K562 (cell line): ENCODE measurements around the gene GJB4. TPM values are rescaled to one million over a fixed set of nuclear protein-coding genes. Genes with fewer than 3 reads are reported as not detected.

Source experiments
- GATA2 ChIP-seq: sonication (generic); formaldehyde crosslinking; IDR thresholded peaks from 2 replicates; pipeline ENCODE4 v1.4.0; 2020; ENCODE audit warnings: mild to moderate bottlenecking, missing genetic modification reagents
- KDM5B ChIP-seq: fragments of 200-600 bp; sonication (generic); IDR thresholded peaks from 2 replicates; pipeline ENCODE4 v1.6.1; 2012; ENCODE audit warnings: low read depth, mild to moderate bottlenecking, moderate library complexity, low read length, control low read depth, inconsistent platforms; ENCODE audit not compliant: insufficient replicate concordance
- MCM5 ChIP-seq: fragments of 450-650 bp; IDR thresholded peaks from 2 replicates; pipeline ENCODE4 v1.6.1; 2016; ENCODE audit warnings: low read depth
- NFXL1 ChIP-seq: fragments of 450-650 bp; formaldehyde crosslinking; IDR thresholded peaks from 2 replicates; pipeline ENCODE4 v1.4.0; 2021; ENCODE audit warnings: mild to moderate bottlenecking
- RAD21 ChIP-seq, 2 experiments: fragments of 250-450 bp in 1 of 2; fragments of 450-650 bp in 1 of 2; sonication (Bioruptor Pico) in 1 of 2; formaldehyde crosslinking in 1 of 2; IDR thresholded peaks in 1 of 2; conservative IDR thresholded peaks in 1 of 2; 2 replicates each; pipeline versions ENCODE4 v1.4.0 to v1.8.0; 2020 to 2022; ENCODE audit warnings: mild to moderate bottlenecking in 2 of 2, moderate library complexity in 1 of 2
- RB1 ChIP-seq: fragments of 450-650 bp; IDR thresholded peaks from 2 replicates; pipeline ENCODE4 v1.6.1; 2017; ENCODE audit warnings: low read depth, mild to moderate bottlenecking
- STAG1 ChIP-seq: sonication (generic); formaldehyde crosslinking; IDR thresholded peaks from 2 replicates; pipeline ENCODE4 v1.5.0; 2020; ENCODE audit warnings: missing genetic modification reagents, borderline replicate concordance
- STAT5B ChIP-seq: fragments of 250-450 bp; sonication (Bioruptor Pico); IDR thresholded peaks from 2 replicates; pipeline ENCODE4 v1.8.0; 2021; ENCODE audit warnings: mild to moderate bottlenecking, inconsistent platforms
- SUPT5H ChIP-seq: fragments of 450-650 bp; IDR thresholded peaks from 2 replicates; pipeline ENCODE4 v1.6.1; 2016
- ZFP36 ChIP-seq: fragments of 150-350 bp; IDR thresholded peaks from 2 replicates; pipeline ENCODE4 v1.6.1; 2018; ENCODE audit warnings: low read length, low read depth; ENCODE audit not compliant: partially characterized antibody
- ZKSCAN1 ChIP-seq: fragments of 150-350 bp; IDR thresholded peaks from 2 replicates; pipeline ENCODE4 v1.6.1; 2016; ENCODE audit warnings: low read depth, low read length
- ZNF24 ChIP-seq: fragments of 450-650 bp; IDR thresholded peaks from 2 replicates; pipeline ENCODE4 v1.6.1; 2016
- ZNF707 ChIP-seq: fragments of 250-450 bp; sonication (Bioruptor Pico); conservative IDR thresholded peaks from 2 replicates; pipeline ENCODE4 v1.8.0; 2022; ENCODE audit warnings: inconsistent platforms, mild to moderate bottlenecking, moderate library complexity
- polyA plus RNA-seq, 8 experiments: library from polyadenylated mRNA; depleted of rRNA in 4 of 8; stranded (reverse) in 5 of 8; unstranded in 3 of 8; fragments of >200 nt; fragmentation: Nextera tagmentation in 2 of 8; fragmentation: Illumina TruSeq in 1 of 8; extraction: Ambion mirVana in 2 of 8; extraction: Trizol in 1 of 8; gene quantifications; 2 replicates each; pipeline versions ENCODE4 v1.2.1 to v1.2.3, GENCODE V29; 2011 to 2014; ENCODE audit warnings: inconsistent platforms in 1 of 8, missing spikeins in 1 of 8
- total RNA-seq, 7 experiments: library from RNA; depleted of rRNA in 6 of 7; stranded (reverse); fragments of >200 nt in 6 of 7; fragmentation: Illumina TruSeq in 2 of 7; extraction: Trizol in 2 of 7; gene quantifications; 2 replicates each; pipeline versions ENCODE4 v1.2.1 to v1.2.3, GENCODE V29; 2011 to 2021; ENCODE audit warnings: low replicate concordance in 1 of 7
- TF ChIP-seq, protein P1 (sequence below): fragments of 450-650 bp; IDR thresholded peaks from 2 replicates; pipeline ENCODE4 v1.6.1; 2016; ENCODE audit warnings: borderline replicate concordance
- TF ChIP-seq, protein P2 (sequence below): fragments of 450-650 bp; formaldehyde crosslinking; IDR thresholded peaks from 2 replicates; pipeline ENCODE4 v1.4.0; 2020; ENCODE audit warnings: mild to moderate bottlenecking, moderate library complexity
- TF ChIP-seq, protein P3 (sequence below): sonication (generic); formaldehyde crosslinking; IDR thresholded peaks from 2 replicates; pipeline ENCODE4 v1.8.0; 2022; ENCODE audit warnings: missing genetic modification reagents, mild to moderate bottlenecking, moderate library complexity, borderline replicate concordance
- TF ChIP-seq, protein P4 (sequence below), 3 experiments: IDR thresholded peaks in 2 of 3; conservative IDR thresholded peaks in 1 of 3; 2 replicates each; pipeline ENCODE4 v1.5.1; 2011 to 2012; ENCODE audit warnings: low read length in 3 of 3, mild to moderate bottlenecking in 3 of 3, control low read depth in 2 of 3, improper control_type of control experiment in 1 of 3, inconsistent platforms in 1 of 3, low read depth in 1 of 3, mixed read lengths in 1 of 3, moderate library complexity in 1 of 3; ENCODE audit not compliant: insufficient read depth in 2 of 3
- TF ChIP-seq, protein P5 (sequence below): IDR thresholded peaks from 2 replicates; pipeline ENCODE4 v1.6.1; 2011; ENCODE audit warnings: borderline replicate concordance, low read depth, mild to moderate bottlenecking, moderate library complexity, low read length; ENCODE audit not compliant: insufficient read depth, poor library complexity, severe bottlenecking

The GJB4 gene
- total and polyA plus RNA-seq, 9 of the 15 experiments (the other 6 are each of a cell fraction or from before 2014, with no cell fraction given) = 0.03 TPM; not detected in 8

DNA sequence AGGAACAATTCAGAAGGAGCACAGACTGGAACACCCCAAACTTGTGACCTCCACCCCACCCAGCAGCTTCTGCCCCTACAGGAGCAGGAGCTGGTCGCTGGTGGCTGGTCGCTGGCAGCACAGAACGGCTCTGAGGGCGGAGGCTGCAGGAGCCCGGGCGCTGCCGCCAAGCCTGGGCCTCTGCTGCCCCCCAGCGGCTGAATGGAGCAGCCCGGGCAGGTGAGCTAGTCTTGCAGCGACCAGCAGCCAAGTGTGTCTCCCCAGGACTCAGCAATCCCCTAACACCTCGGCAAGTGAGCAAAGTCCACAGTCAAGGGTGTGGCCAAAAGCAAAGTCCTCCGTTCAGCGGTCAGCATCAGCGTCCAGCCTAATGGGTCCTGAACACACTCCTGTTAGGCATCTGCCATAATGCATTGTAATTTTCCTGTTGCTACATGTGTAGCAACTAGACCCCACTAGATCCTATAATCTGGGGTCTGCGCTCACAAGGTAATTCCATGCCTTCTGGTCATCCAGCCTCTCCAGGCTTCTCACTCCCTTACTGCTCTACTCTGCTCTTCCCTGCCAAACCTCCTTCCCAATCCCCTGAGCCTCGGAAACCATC is 16.8 kb upstream of the GJB4 start (continued):
- TF ChIP-seq, protein P1, sequence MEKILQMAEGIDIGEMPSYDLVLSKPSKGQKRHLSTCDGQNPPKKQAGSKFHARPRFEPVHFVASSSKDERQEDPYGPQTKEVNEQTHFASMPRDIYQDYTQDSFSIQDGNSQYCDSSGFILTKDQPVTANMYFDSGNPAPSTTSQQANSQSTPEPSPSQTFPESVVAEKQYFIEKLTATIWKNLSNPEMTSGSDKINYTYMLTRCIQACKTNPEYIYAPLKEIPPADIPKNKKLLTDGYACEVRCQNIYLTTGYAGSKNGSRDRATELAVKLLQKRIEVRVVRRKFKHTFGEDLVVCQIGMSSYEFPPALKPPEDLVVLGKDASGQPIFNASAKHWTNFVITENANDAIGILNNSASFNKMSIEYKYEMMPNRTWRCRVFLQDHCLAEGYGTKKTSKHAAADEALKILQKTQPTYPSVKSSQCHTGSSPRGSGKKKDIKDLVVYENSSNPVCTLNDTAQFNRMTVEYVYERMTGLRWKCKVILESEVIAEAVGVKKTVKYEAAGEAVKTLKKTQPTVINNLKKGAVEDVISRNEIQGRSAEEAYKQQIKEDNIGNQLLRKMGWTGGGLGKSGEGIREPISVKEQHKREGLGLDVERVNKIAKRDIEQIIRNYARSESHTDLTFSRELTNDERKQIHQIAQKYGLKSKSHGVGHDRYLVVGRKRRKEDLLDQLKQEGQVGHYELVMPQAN = no peak
- TF ChIP-seq, protein P2, sequence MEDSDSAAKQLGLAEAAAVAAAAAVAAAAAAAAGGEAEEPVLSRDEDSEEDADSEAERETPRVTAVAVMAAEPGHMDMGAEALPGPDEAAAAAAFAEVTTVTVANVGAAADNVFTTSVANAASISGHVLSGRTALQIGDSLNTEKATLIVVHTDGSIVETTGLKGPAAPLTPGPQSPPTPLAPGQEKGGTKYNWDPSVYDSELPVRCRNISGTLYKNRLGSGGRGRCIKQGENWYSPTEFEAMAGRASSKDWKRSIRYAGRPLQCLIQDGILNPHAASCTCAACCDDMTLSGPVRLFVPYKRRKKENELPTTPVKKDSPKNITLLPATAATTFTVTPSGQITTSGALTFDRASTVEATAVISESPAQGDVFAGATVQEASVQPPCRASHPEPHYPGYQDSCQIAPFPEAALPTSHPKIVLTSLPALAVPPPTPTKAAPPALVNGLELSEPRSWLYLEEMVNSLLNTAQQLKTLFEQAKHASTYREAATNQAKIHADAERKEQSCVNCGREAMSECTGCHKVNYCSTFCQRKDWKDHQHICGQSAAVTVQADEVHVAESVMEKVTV = peak; percentile 77
- TF ChIP-seq RAD21 (CRISPR knock-in tag; conservative IDR thresholded peaks at IDR 0.05 in 1 of 2, IDR thresholded peaks at IDR 0.05 in 1 of 2) (peak; percentile 82 to 94), NFXL1 (CRISPR knock-in tag) (no peak), KDM5B (no peak), STAG1 (CRISPR knock-in tag) (peak; percentile 79; the same call in 1 of the 2 replicates), MCM5 (no peak), ZNF707 (CRISPR knock-in tag) (no peak), ZFP36 (peak; percentile 84), ZNF24 (no peak), STAT5B (CRISPR knock-in tag) (no peak), SUPT5H (no peak), RB1 (peak; percentile 83), GATA2 (CRISPR knock-in tag) (no peak), ZKSCAN1 (0 out of 2 replicates have a peak, but pooled peaks have one; percentile 32)
- TF ChIP-seq, protein P3, sequence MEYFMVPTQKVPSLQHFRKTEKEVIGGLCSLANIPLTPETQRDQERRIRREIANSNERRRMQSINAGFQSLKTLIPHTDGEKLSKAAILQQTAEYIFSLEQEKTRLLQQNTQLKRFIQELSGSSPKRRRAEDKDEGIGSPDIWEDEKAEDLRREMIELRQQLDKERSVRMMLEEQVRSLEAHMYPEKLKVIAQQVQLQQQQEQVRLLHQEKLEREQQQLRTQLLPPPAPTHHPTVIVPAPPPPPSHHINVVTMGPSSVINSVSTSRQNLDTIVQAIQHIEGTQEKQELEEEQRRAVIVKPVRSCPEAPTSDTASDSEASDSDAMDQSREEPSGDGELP (CRISPR knock-in tag) = peak; percentile 51; the same call in 1 of the 2 replicates
- TF ChIP-seq, protein P4, sequence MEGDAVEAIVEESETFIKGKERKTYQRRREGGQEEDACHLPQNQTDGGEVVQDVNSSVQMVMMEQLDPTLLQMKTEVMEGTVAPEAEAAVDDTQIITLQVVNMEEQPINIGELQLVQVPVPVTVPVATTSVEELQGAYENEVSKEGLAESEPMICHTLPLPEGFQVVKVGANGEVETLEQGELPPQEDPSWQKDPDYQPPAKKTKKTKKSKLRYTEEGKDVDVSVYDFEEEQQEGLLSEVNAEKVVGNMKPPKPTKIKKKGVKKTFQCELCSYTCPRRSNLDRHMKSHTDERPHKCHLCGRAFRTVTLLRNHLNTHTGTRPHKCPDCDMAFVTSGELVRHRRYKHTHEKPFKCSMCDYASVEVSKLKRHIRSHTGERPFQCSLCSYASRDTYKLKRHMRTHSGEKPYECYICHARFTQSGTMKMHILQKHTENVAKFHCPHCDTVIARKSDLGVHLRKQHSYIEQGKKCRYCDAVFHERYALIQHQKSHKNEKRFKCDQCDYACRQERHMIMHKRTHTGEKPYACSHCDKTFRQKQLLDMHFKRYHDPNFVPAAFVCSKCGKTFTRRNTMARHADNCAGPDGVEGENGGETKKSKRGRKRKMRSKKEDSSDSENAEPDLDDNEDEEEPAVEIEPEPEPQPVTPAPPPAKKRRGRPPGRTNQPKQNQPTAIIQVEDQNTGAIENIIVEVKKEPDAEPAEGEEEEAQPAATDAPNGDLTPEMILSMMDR (IDR thresholded peaks at IDR 0.05 in 2 of 3, conservative IDR thresholded peaks at IDR 0.05 in 1 of 3; ENCODE audit: insufficient read depth in 2 of 3, low read depth in 1 of 3, low read length in 3 of 3) = peak; percentile 95 to 96 (median 96)
- TF ChIP-seq, protein P5, sequence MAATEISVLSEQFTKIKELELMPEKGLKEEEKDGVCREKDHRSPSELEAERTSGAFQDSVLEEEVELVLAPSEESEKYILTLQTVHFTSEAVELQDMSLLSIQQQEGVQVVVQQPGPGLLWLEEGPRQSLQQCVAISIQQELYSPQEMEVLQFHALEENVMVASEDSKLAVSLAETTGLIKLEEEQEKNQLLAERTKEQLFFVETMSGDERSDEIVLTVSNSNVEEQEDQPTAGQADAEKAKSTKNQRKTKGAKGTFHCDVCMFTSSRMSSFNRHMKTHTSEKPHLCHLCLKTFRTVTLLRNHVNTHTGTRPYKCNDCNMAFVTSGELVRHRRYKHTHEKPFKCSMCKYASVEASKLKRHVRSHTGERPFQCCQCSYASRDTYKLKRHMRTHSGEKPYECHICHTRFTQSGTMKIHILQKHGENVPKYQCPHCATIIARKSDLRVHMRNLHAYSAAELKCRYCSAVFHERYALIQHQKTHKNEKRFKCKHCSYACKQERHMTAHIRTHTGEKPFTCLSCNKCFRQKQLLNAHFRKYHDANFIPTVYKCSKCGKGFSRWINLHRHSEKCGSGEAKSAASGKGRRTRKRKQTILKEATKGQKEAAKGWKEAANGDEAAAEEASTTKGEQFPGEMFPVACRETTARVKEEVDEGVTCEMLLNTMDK = peak; percentile 33
